ENCODE data around the gene DSC2.
"Not testable (repeated sequence)": the region's sequence is repeated elsewhere in the genome, so short reads cannot be mapped to it uniquely, and the experiment has no call there.

The DSC2 gene

DNA sequence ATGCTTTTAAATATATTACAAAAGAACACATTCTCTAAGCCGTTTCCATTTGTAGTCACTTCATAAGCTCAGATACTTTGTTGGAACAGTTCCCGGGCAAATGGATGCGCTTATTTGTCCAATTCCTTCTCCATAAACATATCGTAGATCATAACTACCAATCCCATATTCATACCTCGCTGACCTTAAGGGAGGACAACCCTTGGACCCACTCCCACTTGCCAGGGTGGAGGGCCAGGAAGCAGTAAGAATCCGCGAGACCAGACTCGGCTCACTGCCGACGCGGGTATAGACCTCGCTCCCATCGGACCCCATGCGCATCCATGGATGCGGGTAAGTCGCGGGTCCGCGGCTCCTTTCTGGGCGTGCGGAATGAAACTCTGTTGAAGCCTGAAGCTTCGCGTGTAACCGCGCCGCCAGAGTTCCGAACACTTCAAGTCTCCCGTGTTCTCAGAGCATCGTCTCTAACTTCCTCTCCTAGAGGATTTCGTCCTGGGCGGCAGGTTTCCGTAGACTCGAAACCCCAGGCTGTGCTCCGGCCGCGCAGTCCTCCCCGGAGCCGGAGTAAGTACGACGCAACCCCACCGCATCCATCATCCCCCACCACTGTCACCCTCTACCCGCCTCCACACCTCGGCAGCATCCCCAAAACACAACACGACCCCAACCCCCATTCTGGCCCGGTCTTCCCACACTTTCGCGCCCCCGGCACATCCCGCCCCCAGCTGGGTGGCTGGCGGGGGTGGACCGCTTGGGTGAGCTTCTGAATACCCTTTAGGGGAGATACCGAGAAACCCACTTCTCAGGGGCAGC, 60.7 kb downstream of the DSC2 start:
- peaks cover 15% of the 10 kb centered on the region for H3K4me1 Mint-ChIP-seq
- peaks cover 55% of the 10 kb centered on the region for H3K27me3 Mint-ChIP-seq
- DNase-seq (no peak), ATAC-seq (peak; percentile 54)
- peaks cover 0 to 21% of the 10 kb centered on the region in 2 donors for H3K9me3 Mint-ChIP-seq
- H3K27ac Mint-ChIP-seq = peak overlapping the region in 1 of 2 donors; percentile 77
- H3K4me3 Mint-ChIP-seq = peak overlapping the region; percentile 71 to 73

DNA sequence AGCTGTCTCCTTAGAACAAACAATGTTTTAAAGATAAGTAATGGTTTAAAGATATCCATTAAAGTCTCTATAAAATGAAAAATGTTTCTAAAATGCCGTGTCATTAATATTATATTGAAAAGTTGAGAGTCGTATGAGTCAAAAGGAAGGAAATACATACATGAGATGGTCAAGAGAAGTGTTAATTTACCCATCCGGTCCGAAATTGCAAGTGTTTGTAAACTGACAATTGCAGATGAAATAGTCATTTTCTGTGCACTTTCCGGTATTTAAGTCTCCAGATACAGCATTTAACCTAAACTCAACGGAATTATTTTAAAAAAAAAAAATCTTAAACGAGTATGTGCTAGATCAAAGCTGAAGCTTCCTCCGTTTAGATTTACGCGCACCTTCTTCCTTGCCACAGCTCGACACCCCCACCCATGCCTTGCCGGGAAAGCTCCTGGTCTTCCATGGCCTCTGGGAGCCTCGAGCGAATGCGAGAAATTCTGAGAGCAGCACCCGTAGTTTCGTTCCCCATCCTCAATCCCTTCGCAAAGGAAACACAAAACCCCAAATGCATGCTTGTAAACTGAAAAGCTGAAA, 61.4 kb downstream of the DSC2 start:
- Mint-ChIP-seq H3K4me3 (peak overlapping the region; percentile 71 to 73), H3K4me1 (peaks cover 15% of the 10 kb centered on the region)

DNA sequence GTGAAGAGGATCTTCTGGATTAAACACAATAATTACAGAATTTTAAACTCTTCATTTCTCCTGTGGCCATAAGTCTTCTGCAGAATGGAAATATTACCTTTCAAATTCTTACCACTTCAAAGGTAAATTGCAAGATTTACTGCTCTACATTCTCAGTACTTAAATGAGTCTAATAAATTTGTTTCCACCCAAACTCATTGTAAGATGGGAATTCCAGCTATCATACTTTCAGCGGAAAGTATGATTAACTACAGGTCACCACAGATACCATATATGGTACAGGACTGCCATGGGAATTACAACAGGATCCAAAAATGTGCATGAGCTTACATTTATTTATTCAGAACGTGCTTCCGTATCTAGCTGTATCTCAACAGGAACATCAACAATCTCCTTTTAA, 62.8 kb downstream of the DSC2 start:
- H3K27ac Mint-ChIP-seq = no peak overlapping the region
- no peak overlapping the region for H3K4me3 Mint-ChIP-seq
- peaks cover 40% of the 10 kb centered on the region for H3K27me3 Mint-ChIP-seq
- ATAC-seq = no peak
- no peak for DNase-seq
- H3K4me1 Mint-ChIP-seq = peaks cover 15% of the 10 kb centered on the region
- H3K9me3 Mint-ChIP-seq = peaks cover 0 to 20% of the 10 kb centered on the region in 2 donors

More for the DNA sequence above, 61.4 kb downstream of the DSC2 start:
- no peak overlapping the region for H3K27ac Mint-ChIP-seq
- DNase-seq (no peak), ATAC-seq (no peak)
- peaks cover 0 to 21% of the 10 kb centered on the region in 2 donors for H3K9me3 Mint-ChIP-seq
- H3K27me3 Mint-ChIP-seq = peaks cover 48% of the 10 kb centered on the region

DNA sequence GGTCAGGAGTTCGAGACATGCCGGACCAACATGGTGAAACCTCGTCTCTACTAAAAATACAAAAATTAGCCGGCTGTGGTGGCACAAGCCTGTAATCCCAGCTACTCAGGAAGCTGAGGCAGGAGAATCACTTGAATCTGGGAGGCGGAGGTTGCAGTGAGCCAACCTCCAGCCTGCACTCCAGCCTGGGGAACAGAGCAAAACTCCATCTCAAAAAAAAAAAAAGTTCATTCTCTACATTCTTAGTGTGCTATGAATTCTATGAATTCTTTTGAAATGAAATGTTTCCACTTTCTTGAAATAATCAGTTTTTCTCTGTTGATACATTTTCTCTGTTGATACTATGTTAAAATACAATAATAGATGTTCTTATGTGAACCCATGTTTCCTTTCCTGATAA, 64.5 kb downstream of the DSC2 start:
- not testable (repeated sequence) for ATAC-seq, DNase-seq, H3K4me3 Mint-ChIP-seq, H3K27ac Mint-ChIP-seq
- Mint-ChIP-seq H3K27me3 (peaks cover 25% of the 10 kb centered on the region), H3K9me3 (peaks cover 0 to 11% of the 10 kb centered on the region in 2 donors), H3K4me1 (peaks cover 15% of the 10 kb centered on the region)

DNA sequence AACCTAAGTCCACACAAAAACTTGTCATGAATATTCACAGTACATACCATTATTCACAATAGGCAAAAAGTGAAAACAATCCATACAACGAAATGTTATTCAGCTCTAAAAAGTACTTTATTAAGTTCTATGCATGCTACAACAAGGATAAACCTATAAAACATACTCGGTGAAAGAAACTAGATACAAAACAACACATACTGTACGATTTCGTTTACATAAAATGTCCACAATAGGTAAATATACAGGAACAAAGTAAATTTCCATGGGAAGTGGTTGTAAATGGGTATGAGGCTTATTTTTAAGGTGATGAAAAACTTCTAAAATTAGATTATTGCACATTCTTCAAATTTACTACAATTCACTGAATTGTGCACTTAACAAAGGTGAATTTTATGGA, 67.7 kb downstream of the DSC2 start:
- Mint-ChIP-seq H3K27ac (no peak overlapping the region), H3K9me3 (no peaks in the 10 kb centered on the region), H3K4me3 (no peak overlapping the region), H3K27me3 (no peaks in the 10 kb centered on the region), H3K4me1 (no peaks in the 10 kb centered on the region)
- no peak for DNase-seq
- no peak for ATAC-seq

DNA sequence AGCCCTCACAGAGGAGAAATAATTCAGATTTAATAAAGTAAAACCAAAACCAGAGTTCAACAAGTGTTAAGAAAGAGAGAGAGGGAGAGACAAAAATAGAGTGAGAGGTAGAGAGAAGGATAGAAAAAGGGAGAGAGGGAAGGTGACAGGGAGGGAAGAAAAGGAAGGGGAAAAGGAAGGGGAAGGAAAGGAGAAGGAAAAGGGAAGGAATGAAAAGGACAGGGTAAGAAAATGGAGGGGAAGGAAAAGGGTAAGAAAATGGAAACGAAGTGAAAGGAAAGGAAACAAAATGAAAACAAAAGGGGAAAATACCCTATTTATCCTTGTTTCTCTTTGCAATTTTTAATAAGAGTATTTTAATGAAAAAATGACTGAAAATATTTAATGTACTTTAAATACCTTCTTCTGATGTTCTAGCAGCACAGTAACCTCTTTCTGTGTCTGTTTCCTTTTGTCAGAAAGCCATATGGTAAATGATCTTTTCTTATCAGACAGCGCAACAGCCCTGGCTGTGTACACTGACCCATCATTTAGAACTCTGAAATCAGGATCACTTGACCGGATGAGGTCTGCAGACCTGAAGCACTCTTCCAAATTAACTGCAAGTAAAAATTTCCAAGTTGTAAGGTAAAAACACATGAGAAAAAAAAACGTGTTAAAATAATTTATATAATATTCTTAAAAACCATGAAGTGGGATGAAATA, 71.5 kb downstream of the DSC2 start:
- Mint-ChIP-seq H3K9me3 (no peaks in the 10 kb centered on the region), H3K27me3 (no peaks in the 10 kb centered on the region), H3K4me1 (no peaks in the 10 kb centered on the region), H3K27ac (no peak overlapping the region), H3K4me3 (no peak overlapping the region)
- ATAC-seq = no peak
- no peak for DNase-seq

DNA sequence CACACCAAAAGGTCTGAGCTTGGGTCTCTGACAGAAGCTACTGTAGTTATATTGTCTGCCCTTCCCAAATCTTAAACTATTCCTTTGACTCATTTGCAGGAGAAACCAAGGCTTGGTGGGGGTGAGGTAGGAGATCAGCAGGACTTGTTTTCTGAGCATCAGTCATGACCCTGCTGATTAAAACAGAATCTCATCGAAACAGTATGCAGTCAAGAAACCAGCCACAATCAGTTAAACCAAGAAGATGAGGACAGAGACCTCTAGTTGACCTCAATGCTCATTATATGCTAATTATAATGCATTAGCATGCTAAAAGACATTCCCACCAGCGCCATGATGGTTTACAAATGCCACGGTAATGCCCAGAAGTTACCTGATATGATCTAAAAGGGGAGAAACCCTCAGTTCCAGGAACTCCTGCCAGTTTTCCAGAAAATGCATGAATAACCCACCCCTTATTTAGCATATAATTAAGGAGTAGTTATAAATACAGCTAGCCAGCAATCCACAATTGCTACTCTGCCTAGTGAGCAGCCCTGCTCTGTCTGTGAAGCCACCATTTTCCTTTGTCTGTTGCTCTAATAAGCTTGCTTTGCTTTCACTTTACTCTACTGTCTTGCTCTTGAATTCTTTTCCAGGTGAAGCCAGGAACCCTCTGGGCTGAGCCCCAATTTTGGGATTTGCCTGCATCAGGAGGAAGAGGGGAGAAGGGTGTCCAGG, 86.3 kb downstream of the DSC2 start:
- Mint-ChIP-seq H3K27ac (no peak overlapping the region), H3K4me1 (no peaks in the 10 kb centered on the region), H3K27me3 (no peaks in the 10 kb centered on the region), H3K4me3 (no peak overlapping the region), H3K9me3 (peaks cover 0 to 11% of the 10 kb centered on the region in 2 donors)
- no peak for ATAC-seq
- no peak for DNase-seq

DNA sequence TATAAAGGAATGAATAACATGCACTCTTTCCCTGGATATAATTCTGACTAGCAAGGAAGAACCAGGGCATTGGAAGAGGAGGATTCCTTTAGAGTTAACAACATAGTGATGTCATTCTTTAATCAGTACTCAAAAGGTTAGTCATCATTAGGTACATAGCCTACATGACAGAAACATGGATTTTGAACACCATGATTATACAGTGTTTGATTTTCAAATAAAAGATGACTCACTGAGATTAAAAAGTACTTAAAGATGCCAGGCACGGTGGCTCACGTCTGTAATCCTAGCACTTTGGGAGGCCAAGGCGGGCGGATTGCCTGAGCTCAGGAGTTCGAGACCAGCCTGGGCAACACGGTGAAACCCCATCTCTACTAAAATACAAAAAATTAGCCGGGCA, 90.8 kb downstream of the DSC2 start:
- H3K4me1 Mint-ChIP-seq, H3K9me3 Mint-ChIP-seq, H3K27ac Mint-ChIP-seq, H3K27me3 Mint-ChIP-seq, DNase-seq, ATAC-seq, H3K4me3 Mint-ChIP-seq: not testable (repeated sequence)

DNA sequence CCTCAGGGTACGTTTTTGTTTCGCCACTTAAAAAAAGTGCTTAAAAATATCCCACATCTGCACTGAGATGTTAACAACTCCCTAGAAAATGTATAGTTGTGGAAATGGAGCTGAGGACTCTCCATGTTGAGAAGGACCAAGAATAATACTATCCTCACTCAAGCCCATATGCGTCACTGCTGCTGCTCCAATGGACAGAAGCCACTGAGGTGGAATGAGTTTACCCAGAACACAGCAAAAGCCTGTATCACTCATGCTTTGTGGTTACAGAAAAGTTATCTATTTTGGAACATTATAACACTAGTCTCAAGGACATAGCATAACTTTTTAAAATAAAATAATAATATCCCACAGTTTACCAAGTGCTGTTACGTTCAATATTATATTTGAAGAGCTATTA, 91.6 kb downstream of the DSC2 start:
- Mint-ChIP-seq H3K4me1 (no peaks in the 10 kb centered on the region), H3K27me3 (no peaks in the 10 kb centered on the region), H3K4me3 (no peak overlapping the region), H3K9me3 (no peaks in the 10 kb centered on the region), H3K27ac (no peak overlapping the region)
- DNase-seq = no peak
- no peak for ATAC-seq

Measured in stimulated activated naive CD8-positive, alpha-beta T cell treated with anti-CD3 and anti-CD28 coated beads, Interleukin-15, amount 100 ng/mL, for 72 hours (primary cell).